ENCODE results near the gene SPCS2.

The SPCS2 gene

GRCh38 chr11:74966651-74967050, 17.6 kb downstream of the SPCS2 start:
- 0 out of 2 replicates have a peak, but pooled peaks cover 8% of the 10 kb centered on the region for H3K36me3 ChIP-seq (ENCODE audit: insufficient read depth)
- H4K20me1 ChIP-seq (ENCODE audit: insufficient read depth), result peaks cover 25% of the 10 kb centered on the region; the same call in 1 of the 2 replicates
- peaks cover 37% of the 10 kb centered on the region for H3K79me2 ChIP-seq (ENCODE audit: insufficient read depth, low read depth)
- H3K9ac ChIP-seq, result no peak overlapping the region
- no peaks in the 10 kb centered on the region for H3K4me1 ChIP-seq (ENCODE audit: low read depth, poor library complexity, severe bottlenecking)
- no peak overlapping the region for H3K4me3 ChIP-seq (IDR thresholded peaks at IDR 0.05; ENCODE audit: insufficient read depth, low read depth, low read length)
- no peak overlapping the region for H3K4me2 ChIP-seq
- H2AFZ ChIP-seq (ENCODE audit: low read depth), result no peak overlapping the region
- H3K27me3 ChIP-seq (ENCODE audit: insufficient read depth, low read depth), result no peaks in the 10 kb centered on the region
- H3K27ac ChIP-seq, result no peak overlapping the region
- no peak for TF ChIP-seq CTCF (conservative IDR thresholded peaks at IDR 0.05; ENCODE audit: low read depth, low read length)

- H3K36me3 ChIP-seq (ENCODE audit: insufficient read depth), result 0 out of 2 replicates have a peak, but pooled peaks cover 8% of the 10 kb centered on the region
- H3K27me3 ChIP-seq (ENCODE audit: insufficient read depth, low read depth), result no peaks in the 10 kb centered on the region
- H3K79me2 ChIP-seq (ENCODE audit: insufficient read depth, low read depth), result peaks cover 10% of the 10 kb centered on the region; the same call in 1 of the 2 replicates
These were observed 21.9 kb downstream of the SPCS2 start for GRCh38 chr11:74970852-74971395.

GRCh38 chr11:74971424-74971823, 22.4 kb downstream of the SPCS2 start:
- Histone ChIP-seq H3K4me1 (ENCODE audit: low read depth, poor library complexity, severe bottlenecking) (no peaks in the 10 kb centered on the region), H3K4me2 (no peak overlapping the region), H3K27ac (no peak overlapping the region), H3K4me3 (IDR thresholded peaks at IDR 0.05; ENCODE audit: insufficient read depth, low read depth, low read length) (no peak overlapping the region), H3K9ac (no peak overlapping the region), H3K79me2 (ENCODE audit: insufficient read depth, low read depth) (peaks cover 10% of the 10 kb centered on the region; the same call in 1 of the 2 replicates), H4K20me1 (ENCODE audit: insufficient read depth) (peaks cover 3% of the 10 kb centered on the region; the same call in 1 of the 2 replicates), H3K27me3 (ENCODE audit: insufficient read depth, low read depth) (no peaks in the 10 kb centered on the region), H2AFZ (ENCODE audit: low read depth) (no peak overlapping the region), H3K36me3 (ENCODE audit: insufficient read depth) (0 out of 2 replicates have a peak, but pooled peaks cover 8% of the 10 kb centered on the region)
- TF ChIP-seq CTCF (conservative IDR thresholded peaks at IDR 0.05; ENCODE audit: low read depth, low read length), result no peak

More at GRCh38 chr11:74970852-74971395, 21.9 kb downstream of the SPCS2 start:
- Histone ChIP-seq H3K4me1 (ENCODE audit: low read depth, poor library complexity, severe bottlenecking) (no peaks in the 10 kb centered on the region), H3K4me3 (IDR thresholded peaks at IDR 0.05; ENCODE audit: insufficient read depth, low read depth, low read length) (no peak overlapping the region), H3K27ac (no peak overlapping the region), H3K4me2 (no peak overlapping the region), H2AFZ (ENCODE audit: low read depth) (no peak overlapping the region), H4K20me1 (ENCODE audit: insufficient read depth) (peaks cover 3% of the 10 kb centered on the region; the same call in 1 of the 2 replicates), H3K9ac (no peak overlapping the region)
- TF ChIP-seq CTCF (conservative IDR thresholded peaks at IDR 0.05; ENCODE audit: low read depth, low read length), result no peak

- H3K36me3 ChIP-seq (ENCODE audit: insufficient read depth), result no peaks in the 10 kb centered on the region
These were observed 29.0 kb downstream of the SPCS2 start for GRCh38 chr11:74978041-74978440.

More at GRCh38 chr11:74978041-74978440, 29.0 kb downstream of the SPCS2 start:
- no peaks in the 10 kb centered on the region for H3K4me1 ChIP-seq (ENCODE audit: low read depth, poor library complexity, severe bottlenecking)
- 0 out of 2 replicates have a peak, but pooled peaks cover 5% of the 10 kb centered on the region for H3K79me2 ChIP-seq (ENCODE audit: insufficient read depth, low read depth)
- no peaks in the 10 kb centered on the region for H3K27me3 ChIP-seq (ENCODE audit: insufficient read depth, low read depth)
- H3K27ac ChIP-seq, result no peak overlapping the region
- no peak overlapping the region for H3K4me2 ChIP-seq
- no peak for TF ChIP-seq CTCF (conservative IDR thresholded peaks at IDR 0.05; ENCODE audit: low read depth, low read length)
- H3K9ac ChIP-seq, result no peak overlapping the region
- no peak overlapping the region for H3K4me3 ChIP-seq (IDR thresholded peaks at IDR 0.05; ENCODE audit: insufficient read depth, low read depth, low read length)
- H4K20me1 ChIP-seq (ENCODE audit: insufficient read depth), result no peaks in the 10 kb centered on the region
- no peak overlapping the region for H2AFZ ChIP-seq (ENCODE audit: low read depth)
